Trophoblast cell (in vitro differentiated cells and primary cell): Measurements from ENCODE around the gene GGT6.
"Not testable (repeated sequence)": the region's sequence is repeated elsewhere in the genome, so short reads cannot be mapped to it uniquely, and the experiment has no call there.

ENCODE experiments used
- DNase-seq, 2 donors: peaks; one replicate each; pipeline ENCODE4 v3.0.0-alpha.2; 2016
- H2AFZ ChIP-seq: 2 replicates; pipeline ENCODE4 v1.6.1; 2013; ENCODE audit warnings: low read length, moderate library complexity, mild to moderate bottlenecking; ENCODE audit not compliant: insufficient read depth, poor library complexity
- H2AK5ac ChIP-seq: 2 replicates; pipeline ENCODE4 v1.6.1; 2013; ENCODE audit warnings: mild to moderate bottlenecking, low read length
- H2BK120ac ChIP-seq: 2 replicates; pipeline ENCODE4 v1.6.1; 2013; ENCODE audit warnings: low read length, mild to moderate bottlenecking, moderate library complexity; ENCODE audit not compliant: insufficient read depth, poor library complexity
- H2BK12ac ChIP-seq: 2 replicates; pipeline ENCODE4 v1.6.1; 2013; ENCODE audit warnings: mild to moderate bottlenecking, low read length, moderate library complexity
- H2BK5ac ChIP-seq: 2 replicates; pipeline ENCODE4 v1.6.1; 2013; ENCODE audit warnings: low read length, low read depth, moderate library complexity, mild to moderate bottlenecking; ENCODE audit not compliant: poor library complexity
- H3K14ac ChIP-seq: 2 replicates; pipeline ENCODE4 v1.6.1; 2013; ENCODE audit warnings: mild to moderate bottlenecking, low read length
- H3K18ac ChIP-seq: 2 replicates; pipeline ENCODE4 v1.6.1; 2013; ENCODE audit warnings: mild to moderate bottlenecking, low read length
- H3K23ac ChIP-seq: 2 replicates; pipeline ENCODE4 v1.6.1; 2013; ENCODE audit warnings: low read length
- H3K27ac ChIP-seq: 2 replicates; pipeline ENCODE4 v1.5.1; 2013; ENCODE audit warnings: low read depth, mild to moderate bottlenecking, inconsistent platforms, low read length, moderate library complexity
- H3K27me3 ChIP-seq: 2 replicates; pipeline ENCODE4 v1.6.1; 2013; ENCODE audit warnings: inconsistent platforms, mild to moderate bottlenecking, low read length, moderate library complexity; ENCODE audit not compliant: insufficient read depth
- H3K36me3 ChIP-seq, 2 experiments: 1 replicate in 1 of 2; 2 replicates in 1 of 2; pipeline ENCODE4 v1.6.1; 2013; ENCODE audit warnings: low read length in 2 of 2, mild to moderate bottlenecking in 2 of 2, moderate library complexity in 1 of 2; ENCODE audit not compliant: insufficient read depth in 2 of 2, control insufficient read depth in 1 of 2
- H3K4ac ChIP-seq: 2 replicates; pipeline ENCODE4 v1.6.1; 2013; ENCODE audit warnings: low read depth, mild to moderate bottlenecking, low read length, moderate library complexity
- H3K4me1 ChIP-seq, 2 experiments: 1 replicate in 1 of 2; 2 replicates in 1 of 2; pipeline ENCODE4 v1.6.1; 2013; ENCODE audit warnings: low read length in 2 of 2, mild to moderate bottlenecking in 2 of 2, moderate library complexity in 1 of 2; ENCODE audit not compliant: insufficient read depth in 2 of 2, control insufficient read depth in 1 of 2
- H3K4me2 ChIP-seq: 2 replicates; pipeline ENCODE4 v1.6.1; 2013; ENCODE audit warnings: inconsistent platforms, mild to moderate bottlenecking, low read length, moderate library complexity
- H3K4me3 ChIP-seq: 2 replicates; pipeline ENCODE4 v1.5.1; 2013; ENCODE audit warnings: mild to moderate bottlenecking, low read depth, low read length, inconsistent platforms
- H3K79me1 ChIP-seq: one replicate; pipeline ENCODE4 v1.6.1; 2013; ENCODE audit warnings: low read length
- H3K79me2 ChIP-seq: 2 replicates; pipeline ENCODE4 v1.6.1; 2013; ENCODE audit warnings: low read length, mild to moderate bottlenecking; ENCODE audit not compliant: control insufficient read depth, insufficient read depth, poor library complexity
- H3K9ac ChIP-seq: 2 replicates; pipeline ENCODE4 v1.6.1; 2013; ENCODE audit warnings: mild to moderate bottlenecking, low read length
- H3K9me3 ChIP-seq: 2 replicates; pipeline ENCODE4 v1.6.1; 2013; ENCODE audit warnings: low read depth, mild to moderate bottlenecking, control low read depth, inconsistent platforms, low read length; ENCODE audit not compliant: insufficient read depth
- H4K12ac ChIP-seq: 2 replicates; pipeline ENCODE4 v1.6.1; 2013; ENCODE audit warnings: low read depth, mild to moderate bottlenecking, low read length, moderate library complexity
- H4K8ac ChIP-seq: 2 replicates; pipeline ENCODE4 v1.6.1; 2013; ENCODE audit warnings: low read depth, mild to moderate bottlenecking, low read length, moderate library complexity
- H4K91ac ChIP-seq: one replicate; pipeline ENCODE4 v1.6.1; 2013; ENCODE audit warnings: low read depth, mild to moderate bottlenecking, low read length, moderate library complexity
- WGBS: extraction: QIAGEN DNeasy Blood & Tissue Kit; methylation state at CpG from one replicate; pipeline ENCODE4 v1.1.7; 2013; ENCODE audit warnings: missing lambda C conversion rate; ENCODE audit not compliant: insufficient read length, insufficient coverage; ENCODE audit errors: extremely low coverage; 5-methylcytosine and 5-hydroxymethylcytosine counted together

Gene GGT6

DNA sequence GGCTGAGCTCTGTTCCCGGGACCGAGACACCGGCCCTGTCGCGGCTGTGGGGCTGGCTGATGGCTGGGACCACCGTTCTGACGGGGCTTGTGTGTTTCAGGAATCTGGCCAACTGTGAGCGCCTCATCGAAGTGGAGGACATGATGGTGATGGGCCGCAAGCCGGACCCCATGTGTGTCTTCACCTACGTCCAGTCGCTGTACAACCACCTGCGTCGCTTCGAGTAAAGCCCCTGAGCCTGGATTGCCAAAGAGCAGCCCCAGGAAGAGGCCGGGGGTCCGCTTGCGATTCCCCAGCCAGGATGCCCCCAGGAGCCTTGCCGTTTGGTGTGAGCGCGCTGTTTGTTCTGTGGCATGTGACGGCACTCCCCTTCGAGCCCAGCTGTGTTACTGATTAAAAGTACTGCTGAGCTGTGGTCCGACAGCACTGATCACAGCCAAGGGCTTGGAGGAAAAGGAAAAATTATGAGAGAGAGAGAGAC, 46.9 kb upstream of the GGT6 start:
- no peak overlapping the region for H3K27ac ChIP-seq
- H4K8ac ChIP-seq, result no peak overlapping the region
- peaks cover 2% of the 10 kb centered on the region for H3K9me3 ChIP-seq
- peak overlapping the region; percentile 2 for H2AK5ac ChIP-seq
- peaks cover 2% of the 10 kb centered on the region for H3K79me2 ChIP-seq
- H3K79me1 ChIP-seq, result peaks cover 3% of the 10 kb centered on the region
- H4K12ac ChIP-seq, result no peak overlapping the region
- no peak overlapping the region for H3K4ac ChIP-seq
- peak overlapping the region; percentile 22 for H2BK12ac ChIP-seq
- H2AFZ ChIP-seq, result no peak overlapping the region
- no peaks in the 10 kb centered on the region for H3K27me3 ChIP-seq
- peaks cover 46 to 47% of the 10 kb centered on the region in 2 experiments for H3K36me3 ChIP-seq
- no peak overlapping the region for H3K4me2 ChIP-seq
- no CpG with 5 or more reads among the region's 25 CpGs for WGBS
- H3K4me1 ChIP-seq, result peaks cover 16 to 23% of the 10 kb centered on the region in 2 experiments
- DNase-seq, result no peak
- no peak overlapping the region for H2BK5ac ChIP-seq
- no peak overlapping the region for H3K4me3 ChIP-seq
- no peak overlapping the region for H3K9ac ChIP-seq
- H3K14ac ChIP-seq, result no peak overlapping the region
- no peak overlapping the region for H4K91ac ChIP-seq
- peak overlapping the region; percentile 0 for H3K18ac ChIP-seq
- H3K23ac ChIP-seq, result no peak overlapping the region
- H2BK120ac ChIP-seq, result no peak overlapping the region

DNA sequence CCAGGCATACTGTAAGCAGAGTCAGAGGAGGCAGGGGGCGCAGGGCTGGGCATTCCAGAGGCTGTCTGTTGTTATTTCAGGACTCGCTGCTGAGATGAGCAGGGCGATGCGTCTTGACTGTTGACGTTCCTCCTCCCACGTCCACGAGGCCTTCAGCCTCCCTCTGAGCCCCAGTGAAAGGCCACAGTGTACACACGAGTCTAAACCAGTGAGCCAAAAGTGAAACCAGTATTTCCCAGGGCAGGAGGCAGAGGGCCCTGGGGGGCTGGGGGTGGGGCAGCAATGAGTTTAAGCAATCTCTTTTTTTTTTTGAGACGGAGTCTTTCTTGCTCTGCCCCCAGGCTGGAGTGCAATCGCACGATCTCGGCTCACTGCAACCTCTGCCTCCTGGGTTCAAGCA, 45.4 kb upstream of the GGT6 start:
- Histone ChIP-seq H3K4me1 (peaks cover 23 to 25% of the 10 kb centered on the region in 2 experiments), H3K27me3 (no peaks in the 10 kb centered on the region), H4K12ac (no peak overlapping the region), H2AK5ac (no peak overlapping the region), H3K18ac (no peak overlapping the region), H3K79me2 (peaks cover 2% of the 10 kb centered on the region), H4K91ac (no peak overlapping the region), H3K9ac (no peak overlapping the region), H3K4me2 (no peak overlapping the region), H3K27ac (no peak overlapping the region), H3K79me1 (peaks cover 3% of the 10 kb centered on the region), H3K23ac (no peak overlapping the region), H3K9me3 (peaks cover 2% of the 10 kb centered on the region), H3K4ac (no peak overlapping the region), H2BK5ac (no peak overlapping the region), H2AFZ (no peak overlapping the region), H4K8ac (no peak overlapping the region), H2BK12ac (no peak overlapping the region), H3K36me3 (peaks cover 46 to 47% of the 10 kb centered on the region in 2 experiments), H3K4me3 (no peak overlapping the region), H2BK120ac (no peak overlapping the region), H3K14ac (no peak overlapping the region)
- WGBS, result no CpG with 5 or more reads among the region's 12 CpGs
- DNase-seq, result peak; percentile 88 to 91

DNA sequence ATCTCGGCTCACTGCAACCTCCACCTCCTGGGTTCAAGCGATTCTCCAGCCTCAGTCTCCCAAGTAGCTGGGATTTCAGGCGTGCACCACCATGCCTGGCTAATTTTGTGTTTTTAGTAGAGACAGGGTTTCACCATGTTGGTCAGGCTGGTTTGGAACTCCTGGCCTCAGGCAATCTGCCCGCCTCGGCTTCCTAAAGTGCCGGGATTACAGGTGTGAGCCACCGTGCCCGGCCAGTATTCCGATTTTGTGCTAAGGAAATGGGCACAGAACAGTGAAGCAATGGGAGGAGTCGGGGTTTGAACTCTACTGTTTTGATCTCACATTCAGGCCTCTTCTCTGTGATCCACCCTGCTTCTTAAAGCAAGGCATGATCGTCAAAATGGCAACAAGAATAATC, 44.4 kb upstream of the GGT6 start:
- H3K23ac ChIP-seq, H3K4me3 ChIP-seq, H3K14ac ChIP-seq, H4K8ac ChIP-seq, H3K4ac ChIP-seq, H2BK5ac ChIP-seq, H3K9me3 ChIP-seq, H3K27me3 ChIP-seq, H4K12ac ChIP-seq, H3K79me2 ChIP-seq, H2BK12ac ChIP-seq, H3K79me1 ChIP-seq, H3K9ac ChIP-seq, H3K27ac ChIP-seq, H2AK5ac ChIP-seq, H2BK120ac ChIP-seq, H4K91ac ChIP-seq, H2AFZ ChIP-seq, H3K4me2 ChIP-seq, H3K18ac ChIP-seq: not testable (repeated sequence)
- peaks cover 24 to 25% of the 10 kb centered on the region in 2 experiments for H3K4me1 ChIP-seq
- peak; percentile 47 to 74 for DNase-seq
- WGBS, result no CpG with 5 or more reads among the region's 11 CpGs
- peaks cover 46 to 47% of the 10 kb centered on the region in 2 experiments for H3K36me3 ChIP-seq

DNA sequence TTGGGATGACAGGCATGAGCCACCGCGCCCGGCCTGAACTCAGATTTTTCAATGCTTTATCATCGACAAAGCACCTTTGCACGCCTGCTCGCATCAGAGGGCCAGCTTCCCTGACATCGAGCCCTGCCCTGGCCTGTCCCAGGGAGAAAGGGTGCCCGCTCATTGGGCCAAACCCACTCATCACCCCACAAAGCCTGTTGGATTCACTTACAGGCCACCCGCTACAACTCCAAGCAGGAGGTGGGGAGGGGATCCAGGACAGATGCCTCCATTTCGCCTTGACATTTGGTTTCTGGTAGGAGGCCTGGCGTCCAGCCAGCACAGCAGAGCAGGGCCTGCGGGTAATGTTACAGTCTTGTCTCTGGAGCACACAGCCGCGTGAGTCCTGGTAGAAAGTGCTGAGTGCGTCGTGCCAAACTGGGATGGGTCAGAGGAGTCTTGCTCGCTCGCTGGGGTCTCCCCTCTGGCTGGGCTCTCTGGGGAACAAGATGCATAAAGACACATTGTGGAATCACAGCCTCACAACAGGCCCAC, 43.8 kb upstream of the GGT6 start:
- no CpG with 5 or more reads among the region's 18 CpGs for WGBS

More for the DNA sequence above, 43.8 kb upstream of the GGT6 start:
- Histone ChIP-seq H3K23ac (no peak overlapping the region), H3K9ac (no peak overlapping the region), H3K27me3 (no peaks in the 10 kb centered on the region), H3K4me1 (peaks cover 27% of the 10 kb centered on the region in 2 experiments), H2BK12ac (peak overlapping the region; percentile 7), H4K91ac (peak overlapping the region; percentile 1), H3K36me3 (peaks cover 46 to 47% of the 10 kb centered on the region in 2 experiments), H3K79me1 (peaks cover 9% of the 10 kb centered on the region), H3K27ac (no peak overlapping the region), H3K4me2 (no peak overlapping the region), H4K12ac (no peak overlapping the region), H3K18ac (peak overlapping the region; percentile 26), H2BK5ac (no peak overlapping the region), H3K4me3 (no peak overlapping the region), H3K4ac (no peak overlapping the region), H2AK5ac (no peak overlapping the region), H3K79me2 (peaks cover 5% of the 10 kb centered on the region), H4K8ac (no peak overlapping the region), H2AFZ (no peak overlapping the region), H3K9me3 (peaks cover 2% of the 10 kb centered on the region), H2BK120ac (no peak overlapping the region), H3K14ac (no peak overlapping the region)
- peak; percentile 73 to 75 for DNase-seq
